ENCODE results near the gene RRP1.
"Not testable (repeated sequence)": the region's sequence is repeated elsewhere in the genome, so short reads cannot be mapped to it uniquely, and the experiment has no call there.

Gene RRP1

GRCh38 chr21:43816611-43817071 is 27.3 kb downstream of the RRP1 start:
- DNase-seq (ENCODE audit: low spot score), result no peak

- DNase-seq (ENCODE audit: low spot score), result no peak
Observed at GRCh38 chr21:43817157-43818086, 28.0 kb downstream of the RRP1 start.

- no peak for DNase-seq (ENCODE audit: low spot score)
Observed at GRCh38 chr21:43818685-43819084, 29.3 kb downstream of the RRP1 start.

GRCh38 chr21:43819511-43820405 is 30.4 kb downstream of the RRP1 start:
- DNase-seq (ENCODE audit: low spot score), result no peak

- DNase-seq (ENCODE audit: low spot score), result no peak
Observed at GRCh38 chr21:43820466-43820865, 31.1 kb downstream of the RRP1 start.

- DNase-seq (ENCODE audit: low spot score), result not testable (repeated sequence)
Observed at GRCh38 chr21:43822166-43822565, 32.8 kb downstream of the RRP1 start.

- not testable (repeated sequence) for DNase-seq (ENCODE audit: low spot score)
Observed at GRCh38 chr21:43822741-43823140, 33.4 kb downstream of the RRP1 start.

- DNase-seq (ENCODE audit: low spot score), result peak; percentile 65
Observed at GRCh38 chr21:43824333-43825241, 35.2 kb downstream of the RRP1 start.

GRCh38 chr21:43825242-43825935 is 36.0 kb downstream of the RRP1 start:
- DNase-seq (ENCODE audit: low spot score), result no peak

- DNase-seq (ENCODE audit: low spot score), result no peak
Observed at GRCh38 chr21:43825936-43826622, 36.7 kb downstream of the RRP1 start.

GRCh38 chr21:43826623-43826974 is 37.2 kb downstream of the RRP1 start:
- DNase-seq (ENCODE audit: low spot score), result no peak

GRCh38 chr21:43827015-43827611 is 37.7 kb downstream of the RRP1 start:
- no peak for DNase-seq (ENCODE audit: low spot score)

GRCh38 chr21:43829161-43829560 is 39.8 kb downstream of the RRP1 start:
- DNase-seq (ENCODE audit: low spot score), result no peak

GRCh38 chr21:43829575-43830119 is 40.3 kb downstream of the RRP1 start:
- no peak for DNase-seq (ENCODE audit: low spot score)

- no peak for DNase-seq (ENCODE audit: low spot score)
Observed at GRCh38 chr21:43832158-43832550, 42.8 kb downstream of the RRP1 start.

GRCh38 chr21:43832648-43833047 is 43.3 kb downstream of the RRP1 start:
- no peak for DNase-seq (ENCODE audit: low spot score)

- no peak for DNase-seq (ENCODE audit: low spot score)
Observed at GRCh38 chr21:43834146-43834905, 44.9 kb downstream of the RRP1 start.

- DNase-seq (ENCODE audit: low spot score), result no peak
Observed at GRCh38 chr21:43835050-43835449, 45.7 kb downstream of the RRP1 start.

- DNase-seq (ENCODE audit: low spot score), result no peak
Observed at GRCh38 chr21:43835861-43836260, 46.5 kb downstream of the RRP1 start.
